ENCODE data around the gene DSCAM. TPM values are rescaled to one million over a fixed set of nuclear protein-coding genes. Genes with fewer than 3 reads are reported as not detected.
"Not testable (repeated sequence)": the region's sequence is repeated elsewhere in the genome, so short reads cannot be mapped to it uniquely, and the experiment has no call there.

The DSCAM gene
- total RNA-seq, 1 experiment from 2014 or later: not detected

- in situ Hi-C loops (cut with HindIII; ENCODE audit: low pct_unique_long_range_greater_than_20kb, low sequenced_read_pairs): no loop called here
Observed at GRCh38 chr21:40278345-40278744, 568.6 kb downstream of the DSCAM start.

GRCh38 chr21:40276001-40276400 lies 571.0 kb downstream of the DSCAM start:
- no peak for DNase-seq (ENCODE audit: low read depth)
- in situ Hi-C loops (cut with HindIII; ENCODE audit: low pct_unique_long_range_greater_than_20kb, low sequenced_read_pairs): no loop called here

More at GRCh38 chr21:40278345-40278744, 568.6 kb downstream of the DSCAM start:
- DNase-seq (ENCODE audit: low read depth): no peak

DNA sequence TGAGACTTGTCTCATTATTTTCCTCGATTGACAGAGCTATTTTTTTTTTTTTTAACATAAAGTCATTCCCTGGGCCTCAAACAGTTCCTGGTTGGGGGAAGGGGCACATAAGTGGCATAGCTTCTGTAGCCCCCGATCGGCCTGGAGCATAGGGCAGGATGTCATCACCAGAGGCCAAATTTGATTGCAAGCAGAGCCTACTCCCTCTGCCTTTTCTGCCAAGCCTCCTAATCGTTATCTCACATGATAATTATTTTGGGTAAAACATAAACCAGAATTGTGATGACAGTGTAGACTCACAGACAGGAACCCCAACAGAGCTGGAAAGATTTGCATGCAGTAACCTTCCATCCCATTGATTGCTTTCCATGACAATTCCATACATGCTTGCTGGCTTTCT lies 574.9 kb downstream of the DSCAM start:
- in situ Hi-C loops (cut with HindIII; ENCODE audit: low pct_unique_long_range_greater_than_20kb, low sequenced_read_pairs): no loop called here

GRCh38 chr21:40271164-40271563 lies 575.8 kb downstream of the DSCAM start:
- DNase-seq (ENCODE audit: low read depth): no peak
- in situ Hi-C loops (cut with HindIII; ENCODE audit: low pct_unique_long_range_greater_than_20kb, low sequenced_read_pairs): no loop called here

More for the DNA sequence above, 574.9 kb downstream of the DSCAM start:
- DNase-seq (ENCODE audit: low read depth): no peak

- no peak for DNase-seq (ENCODE audit: low read depth)
- in situ Hi-C loops (cut with HindIII; ENCODE audit: low pct_unique_long_range_greater_than_20kb, low sequenced_read_pairs): no loop called here
Observed at GRCh38 chr21:40270047-40270446, 576.9 kb downstream of the DSCAM start.

- in situ Hi-C loops (cut with HindIII; ENCODE audit: low pct_unique_long_range_greater_than_20kb, low sequenced_read_pairs): no loop called here
Observed at GRCh38 chr21:40269239-40269638, 577.7 kb downstream of the DSCAM start.

GRCh38 chr21:40258456-40258855 lies 588.5 kb downstream of the DSCAM start:
- in situ Hi-C loops (cut with HindIII; ENCODE audit: low pct_unique_long_range_greater_than_20kb, low sequenced_read_pairs); DNase-seq (ENCODE audit: low read depth): not testable (repeated sequence)

More at GRCh38 chr21:40269239-40269638, 577.7 kb downstream of the DSCAM start:
- no peak for DNase-seq (ENCODE audit: low read depth)

- no peak for DNase-seq (ENCODE audit: low read depth)
- in situ Hi-C loops (cut with HindIII; ENCODE audit: low pct_unique_long_range_greater_than_20kb, low sequenced_read_pairs): no loop called here
Observed at GRCh38 chr21:40257342-40257741, 589.6 kb downstream of the DSCAM start.

DNA sequence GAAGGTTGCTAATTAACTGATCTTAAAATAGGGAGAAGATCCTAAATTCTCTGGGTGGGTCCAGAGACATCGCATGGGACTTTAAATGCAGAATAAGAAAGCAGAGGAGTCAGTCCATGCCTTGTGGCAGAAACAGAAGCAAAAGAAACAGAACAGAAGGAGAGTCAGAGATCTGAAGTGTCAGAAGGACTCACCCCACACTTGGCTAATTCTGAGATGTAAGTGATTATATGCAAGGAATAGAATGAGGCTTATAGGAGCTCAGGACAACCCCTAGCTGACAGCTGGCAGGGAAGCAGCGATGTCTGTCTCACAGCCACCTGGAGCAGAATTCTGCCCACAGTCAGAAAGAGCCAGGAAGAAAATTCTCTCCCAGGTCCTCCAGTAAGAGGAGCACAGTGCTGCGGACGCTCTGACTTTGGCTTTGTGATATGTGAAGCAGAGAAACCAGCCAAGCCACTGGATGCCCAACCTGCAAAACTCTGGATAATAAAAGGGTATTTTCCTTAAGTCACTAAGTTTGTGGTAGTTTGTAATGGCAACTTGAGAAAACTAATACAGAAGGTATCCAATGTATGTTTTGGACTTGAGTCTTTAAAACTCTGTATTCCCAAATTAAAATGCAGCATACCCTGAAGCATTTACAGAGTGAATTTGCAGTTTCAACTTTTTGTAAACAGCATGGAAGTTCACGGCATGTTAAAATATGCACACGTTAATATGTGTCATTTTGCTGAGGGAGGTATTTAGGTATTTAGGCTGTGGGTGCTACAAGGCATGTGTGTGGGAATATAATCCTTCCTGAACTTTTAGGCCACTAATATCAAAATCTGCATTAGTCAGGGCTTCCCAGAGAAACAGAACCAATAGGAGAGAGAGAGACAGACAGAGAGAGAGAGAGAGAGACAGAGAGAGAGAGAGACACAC lies 591.2 kb downstream of the DSCAM start:
- in situ Hi-C loops (cut with HindIII; ENCODE audit: low pct_unique_long_range_greater_than_20kb, low sequenced_read_pairs): no loop called here
- no peak for DNase-seq (ENCODE audit: low read depth)

- DNase-seq (ENCODE audit: low read depth): peak; percentile 5
Observed at GRCh38 chr21:40254540-40255465, 592.2 kb downstream of the DSCAM start.

DNA sequence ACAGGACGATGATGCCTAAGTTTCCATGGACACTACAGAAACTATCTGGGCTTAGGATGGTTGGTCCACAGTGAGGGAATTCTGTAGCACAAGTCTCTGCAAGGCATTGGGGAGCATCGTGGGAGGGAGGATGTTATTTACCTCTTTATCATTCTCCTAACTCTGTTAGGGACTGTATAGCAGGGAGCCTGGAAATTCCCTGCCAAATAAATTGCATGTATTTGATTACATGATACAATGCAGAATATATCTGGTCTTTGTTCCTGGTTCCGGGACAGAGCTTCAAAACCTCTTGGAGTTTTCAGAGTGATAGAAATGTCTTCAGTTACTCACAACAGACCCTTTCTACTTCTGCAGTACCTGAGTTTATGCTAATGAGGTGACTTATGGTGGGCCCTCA lies 593.8 kb downstream of the DSCAM start:
- no peak for DNase-seq (ENCODE audit: low read depth)
- in situ Hi-C loops (cut with HindIII; ENCODE audit: low pct_unique_long_range_greater_than_20kb, low sequenced_read_pairs): no loop called here

More at GRCh38 chr21:40254540-40255465, 592.2 kb downstream of the DSCAM start:
- in situ Hi-C loops (cut with HindIII; ENCODE audit: low pct_unique_long_range_greater_than_20kb, low sequenced_read_pairs): no loop called here

GRCh38 chr21:40250514-40251294 lies 596.3 kb downstream of the DSCAM start:
- no peak for DNase-seq (ENCODE audit: low read depth)
- in situ Hi-C loops (cut with HindIII; ENCODE audit: low pct_unique_long_range_greater_than_20kb, low sequenced_read_pairs): no loop called here

GRCh38 chr21:40244981-40245380 lies 602.0 kb downstream of the DSCAM start:
- no peak for DNase-seq (ENCODE audit: low read depth)
- in situ Hi-C loops (cut with HindIII; ENCODE audit: low pct_unique_long_range_greater_than_20kb, low sequenced_read_pairs): no loop called here

GRCh38 chr21:40243685-40244084 lies 603.3 kb downstream of the DSCAM start:
- no peak for DNase-seq (ENCODE audit: low read depth)
- in situ Hi-C loops (cut with HindIII; ENCODE audit: low pct_unique_long_range_greater_than_20kb, low sequenced_read_pairs): no loop called here

DNA sequence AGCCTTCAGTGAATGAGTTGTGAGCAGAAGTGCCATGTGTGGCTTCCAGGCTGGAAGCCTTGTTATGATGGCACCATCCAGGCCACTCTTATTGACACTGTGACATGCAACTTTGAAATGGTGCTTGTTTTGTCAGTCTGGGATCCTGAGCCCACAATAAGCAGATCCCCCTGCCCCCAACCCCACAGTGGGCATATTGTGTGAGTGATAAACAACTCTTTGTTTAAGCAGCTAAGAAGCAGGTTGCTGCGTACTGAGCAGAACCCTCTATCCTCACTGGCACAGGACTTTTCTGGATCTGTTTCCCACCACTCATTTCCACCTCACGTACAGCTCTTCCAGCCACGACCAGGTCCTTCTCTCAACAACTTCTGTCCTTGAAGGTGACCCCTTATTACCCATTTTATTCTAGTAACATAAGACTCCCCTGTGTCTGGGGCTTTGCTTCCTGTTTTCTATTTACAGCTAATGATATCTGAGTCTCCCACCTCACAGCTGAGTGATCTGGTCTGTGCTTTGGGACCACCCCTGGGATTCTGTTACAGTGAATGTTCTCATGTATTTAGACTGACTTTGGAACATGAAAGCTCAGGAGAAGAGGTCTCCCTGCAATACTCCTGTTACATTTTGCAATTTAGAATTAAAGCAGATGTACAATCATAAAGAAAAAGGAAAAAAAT lies 604.2 kb downstream of the DSCAM start:
- no peak for DNase-seq (ENCODE audit: low read depth)
- in situ Hi-C loops (cut with HindIII; ENCODE audit: low pct_unique_long_range_greater_than_20kb, low sequenced_read_pairs): no loop called here

- no peak for DNase-seq (ENCODE audit: low read depth)
- in situ Hi-C loops (cut with HindIII; ENCODE audit: low pct_unique_long_range_greater_than_20kb, low sequenced_read_pairs): no loop called here
Observed at GRCh38 chr21:40235528-40235927, 611.4 kb downstream of the DSCAM start.

DNA sequence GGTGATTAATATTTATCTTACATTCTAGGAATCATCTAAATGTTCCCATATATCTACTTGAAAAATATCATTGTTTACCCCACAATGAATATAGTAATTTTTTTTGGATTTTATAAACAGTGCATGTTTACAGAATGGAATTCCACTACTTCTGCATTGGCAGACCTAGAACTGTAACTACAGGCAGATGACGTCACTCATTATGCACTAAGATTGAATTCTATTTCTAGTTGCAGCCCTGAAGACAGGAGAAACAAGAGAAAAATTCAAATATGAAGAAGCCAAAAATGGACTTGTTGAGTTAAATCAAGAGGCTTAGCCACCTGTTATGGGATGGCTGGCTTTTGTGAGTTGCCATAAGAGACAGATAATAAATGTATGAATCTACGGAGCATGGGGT lies 615.0 kb downstream of the DSCAM start:
- in situ Hi-C loops (cut with HindIII; ENCODE audit: low pct_unique_long_range_greater_than_20kb, low sequenced_read_pairs): no loop called here
- no peak for DNase-seq (ENCODE audit: low read depth)

- in situ Hi-C loops (cut with HindIII; ENCODE audit: low pct_unique_long_range_greater_than_20kb, low sequenced_read_pairs): no loop called here
- no peak for DNase-seq (ENCODE audit: low read depth)
Observed at GRCh38 chr21:40227096-40227495, 619.9 kb downstream of the DSCAM start.

Measured in Caki2 (cell line).